Measurements from ENCODE around the gene ALG9.

GRCh38 chr11:111849631-111850030 is 21.8 kb downstream of the ALG9 start:
- TF ChIP-seq POLR2A (IDR thresholded peaks at IDR 0.05): no peak
- no peak for TF ChIP-seq CTCF (IDR thresholded peaks at IDR 0.05)
- TF ChIP-seq EP300 (IDR thresholded peaks at IDR 0.05): no peak
- TF ChIP-seq POLR2AphosphoS5 (IDR thresholded peaks at IDR 0.05): no peak
